ENCODE data around the gene SLC25A42.

DNA sequence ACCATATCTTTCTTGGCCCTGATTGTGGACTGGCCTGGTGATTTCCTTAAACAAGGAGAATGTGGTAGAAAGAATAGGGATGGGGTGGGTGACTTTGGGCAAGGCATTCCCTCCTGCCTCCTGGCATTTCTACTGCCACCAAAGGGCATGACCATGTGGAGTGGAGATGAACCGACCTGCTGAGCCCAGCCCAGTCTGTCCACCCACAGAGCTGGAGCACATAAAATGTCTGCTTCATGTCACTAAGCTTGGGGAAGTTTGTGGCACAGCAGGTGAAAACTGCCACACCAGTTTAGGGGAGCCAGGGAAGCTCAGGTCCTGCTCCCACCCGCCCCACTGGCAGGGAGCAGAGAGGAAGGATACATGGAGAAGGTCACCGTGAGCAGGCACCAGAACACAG is 68.2 kb downstream of the SLC25A42 start:
- TF ChIP-seq BHLHE40 (IDR thresholded peaks at IDR 0.05; ENCODE audit: low read length) (no peak), ZNF33A (CRISPR knock-in tag; IDR thresholded peaks at IDR 0.05; ENCODE audit: borderline replicate concordance) (no peak), EZH2 (conservative IDR thresholded peaks at IDR 0.05; ENCODE audit: low read depth, low read length) (no peak), ZSCAN21 (CRISPR knock-in tag; IDR thresholded peaks at IDR 0.05; ENCODE audit: borderline replicate concordance) (no peak), NFIB (CRISPR knock-in tag; IDR thresholded peaks at IDR 0.05; ENCODE audit: borderline replicate concordance) (no peak)
- TF ChIP-seq, protein P1, sequence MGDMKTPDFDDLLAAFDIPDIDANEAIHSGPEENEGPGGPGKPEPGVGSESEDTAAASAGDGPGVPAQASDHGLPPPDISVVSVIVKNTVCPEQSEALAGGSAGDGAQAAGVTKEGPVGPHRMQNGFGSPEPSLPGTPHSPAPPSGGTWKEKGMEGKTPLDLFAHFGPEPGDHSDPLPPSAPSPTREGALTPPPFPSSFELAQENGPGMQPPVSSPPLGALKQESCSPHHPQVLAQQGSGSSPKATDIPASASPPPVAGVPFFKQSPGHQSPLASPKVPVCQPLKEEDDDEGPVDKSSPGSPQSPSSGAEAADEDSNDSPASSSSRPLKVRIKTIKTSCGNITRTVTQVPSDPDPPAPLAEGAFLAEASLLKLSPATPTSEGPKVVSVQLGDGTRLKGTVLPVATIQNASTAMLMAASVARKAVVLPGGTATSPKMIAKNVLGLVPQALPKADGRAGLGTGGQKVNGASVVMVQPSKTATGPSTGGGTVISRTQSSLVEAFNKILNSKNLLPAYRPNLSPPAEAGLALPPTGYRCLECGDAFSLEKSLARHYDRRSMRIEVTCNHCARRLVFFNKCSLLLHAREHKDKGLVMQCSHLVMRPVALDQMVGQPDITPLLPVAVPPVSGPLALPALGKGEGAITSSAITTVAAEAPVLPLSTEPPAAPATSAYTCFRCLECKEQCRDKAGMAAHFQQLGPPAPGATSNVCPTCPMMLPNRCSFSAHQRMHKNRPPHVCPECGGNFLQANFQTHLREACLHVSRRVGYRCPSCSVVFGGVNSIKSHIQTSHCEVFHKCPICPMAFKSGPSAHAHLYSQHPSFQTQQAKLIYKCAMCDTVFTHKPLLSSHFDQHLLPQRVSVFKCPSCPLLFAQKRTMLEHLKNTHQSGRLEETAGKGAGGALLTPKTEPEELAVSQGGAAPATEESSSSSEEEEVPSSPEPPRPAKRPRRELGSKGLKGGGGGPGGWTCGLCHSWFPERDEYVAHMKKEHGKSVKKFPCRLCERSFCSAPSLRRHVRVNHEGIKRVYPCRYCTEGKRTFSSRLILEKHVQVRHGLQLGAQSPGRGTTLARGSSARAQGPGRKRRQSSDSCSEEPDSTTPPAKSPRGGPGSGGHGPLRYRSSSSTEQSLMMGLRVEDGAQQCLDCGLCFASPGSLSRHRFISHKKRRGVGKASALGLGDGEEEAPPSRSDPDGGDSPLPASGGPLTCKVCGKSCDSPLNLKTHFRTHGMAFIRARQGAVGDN (CRISPR knock-in tag; IDR thresholded peaks at IDR 0.05), result no peak
- TF ChIP-seq, protein P2, sequence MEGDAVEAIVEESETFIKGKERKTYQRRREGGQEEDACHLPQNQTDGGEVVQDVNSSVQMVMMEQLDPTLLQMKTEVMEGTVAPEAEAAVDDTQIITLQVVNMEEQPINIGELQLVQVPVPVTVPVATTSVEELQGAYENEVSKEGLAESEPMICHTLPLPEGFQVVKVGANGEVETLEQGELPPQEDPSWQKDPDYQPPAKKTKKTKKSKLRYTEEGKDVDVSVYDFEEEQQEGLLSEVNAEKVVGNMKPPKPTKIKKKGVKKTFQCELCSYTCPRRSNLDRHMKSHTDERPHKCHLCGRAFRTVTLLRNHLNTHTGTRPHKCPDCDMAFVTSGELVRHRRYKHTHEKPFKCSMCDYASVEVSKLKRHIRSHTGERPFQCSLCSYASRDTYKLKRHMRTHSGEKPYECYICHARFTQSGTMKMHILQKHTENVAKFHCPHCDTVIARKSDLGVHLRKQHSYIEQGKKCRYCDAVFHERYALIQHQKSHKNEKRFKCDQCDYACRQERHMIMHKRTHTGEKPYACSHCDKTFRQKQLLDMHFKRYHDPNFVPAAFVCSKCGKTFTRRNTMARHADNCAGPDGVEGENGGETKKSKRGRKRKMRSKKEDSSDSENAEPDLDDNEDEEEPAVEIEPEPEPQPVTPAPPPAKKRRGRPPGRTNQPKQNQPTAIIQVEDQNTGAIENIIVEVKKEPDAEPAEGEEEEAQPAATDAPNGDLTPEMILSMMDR (CRISPR knock-in tag; IDR thresholded peaks at IDR 0.05), result no peak

Data from HepG2 (cell line).